OCI-LY7 (cell line): ENCODE measurements around the gene ZDHHC17. TPM values are rescaled to one million over a fixed set of nuclear protein-coding genes. Genes with fewer than 3 reads are reported as not detected.

Source experiments
- Bru-seq: library from RNA; stranded (reverse); fragments of 400-500 nt; gene quantifications from one replicate; lab custom pipeline; 2021; lab: Mats Ljungman, UMichigan
- BruChase-seq, 2 experiments: library from RNA; stranded (reverse); fragments of 400-500 nt; gene quantifications; one replicate each; lab custom pipeline; 2021; lab: Mats Ljungman, UMichigan
- BruUV-seq: library from RNA; stranded (reverse); fragments of 400-500 nt; replicated peaks from 2 replicates; lab custom pipeline; 2021; lab: Mats Ljungman, UMichigan
- CTCF ChIA-PET: fragments of 300-600 bp; sonication (Branson Sonifier 250); formaldehyde crosslinking; loops from one replicate; lab custom pipeline; 2022; ENCODE audit warnings: antibody characterized with exemption; ENCODE audit not compliant: unreplicated experiment; lab: Charles Lee
- POLR2A ChIA-PET: fragments of 300-600 bp; sonication (Branson Sonifier 250); formaldehyde crosslinking; loops from one replicate; lab custom pipeline; 2022; ENCODE audit warnings: antibody characterized with exemption; lab: Charles Lee
- DNase-seq: peaks from one replicate; pipeline ENCODE4 v3.0.0-alpha.2; 2015; ENCODE audit warnings: low spot score
- H2AFZ ChIP-seq: fragments of 200-600 bp; sonication (generic), shearing (Covaris generic); 2 replicates; pipeline ENCODE4 v1.6.1; 2014; ENCODE audit warnings: mild to moderate bottlenecking, antibody characterized with exemption, low read length, moderate library complexity
- H3K27ac ChIP-seq: fragments of 200-600 bp; sonication (generic); 2 replicates; pipeline ENCODE4 v1.5.1; 2014; ENCODE audit warnings: mixed run types, low read depth, mild to moderate bottlenecking, moderate library complexity, low read length, inconsistent platforms; ENCODE audit not compliant: poor library complexity, severe bottlenecking
- H3K36me3 ChIP-seq: fragments of 200-600 bp; sonication (generic); 2 replicates; pipeline ENCODE4 v1.6.1; 2014; ENCODE audit warnings: mild to moderate bottlenecking, antibody characterized with exemption, low read length, moderate library complexity, mixed read lengths; ENCODE audit not compliant: insufficient read depth
- H3K4me1 ChIP-seq: fragments of 200-600 bp; sonication (generic); 2 replicates; pipeline ENCODE4 v1.5.1; 2014; ENCODE audit warnings: mild to moderate bottlenecking, low read length; ENCODE audit not compliant: insufficient read depth, poor library complexity, severe bottlenecking
- H3K4me2 ChIP-seq: fragments of 200-600 bp; sonication (generic); 2 replicates; pipeline ENCODE4 v1.6.1; 2014; ENCODE audit warnings: mild to moderate bottlenecking, low read length
- H3K4me3 ChIP-seq: fragments of 200-600 bp; sonication (generic); 2 replicates; pipeline ENCODE4 v1.5.1; 2014; ENCODE audit warnings: mild to moderate bottlenecking, low read depth, low read length; ENCODE audit not compliant: poor library complexity, severe bottlenecking
- H3K79me2 ChIP-seq: fragments of 200-600 bp; sonication (generic); 2 replicates; pipeline ENCODE4 v1.6.1; 2016; ENCODE audit warnings: low read depth, mild to moderate bottlenecking, low read length, moderate library complexity, mixed read lengths; ENCODE audit not compliant: insufficient read depth
- H3K9me2 ChIP-seq: fragments of 200-600 bp; sonication (generic); 2 replicates; pipeline ENCODE4 v1.6.1; 2016; ENCODE audit warnings: mild to moderate bottlenecking, low read length, mixed read lengths; ENCODE audit not compliant: insufficient read depth
- H3K9me3 ChIP-seq: fragments of 200-600 bp; sonication (generic); 2 replicates; pipeline ENCODE4 v1.6.1; 2014; ENCODE audit warnings: mild to moderate bottlenecking, mixed run types, low read length, mixed read lengths
- H4K20me1 ChIP-seq: fragments of 200-600 bp; sonication (generic); 2 replicates; pipeline ENCODE4 v1.6.1; 2014; ENCODE audit warnings: mild to moderate bottlenecking, antibody characterized with exemption, low read length, moderate library complexity, mixed read lengths; ENCODE audit not compliant: insufficient read depth
- EZH2phosphoT487 ChIP-seq: fragments of 200-600 bp; sonication (generic); IDR thresholded peaks from 2 replicates; pipeline ENCODE4 v1.6.1; 2018; ENCODE audit warnings: low read depth, borderline replicate concordance, mild to moderate bottlenecking, mixed run types, antibody characterized with exemption, low read length, moderate library complexity, mixed read lengths
- intact Hi-C: fragments of 100-400 bp; cut with micrococcal nuclease; formaldehyde crosslinking; loops from one replicate; pipeline ENCODE4 v1.10.0; 2022; ENCODE audit not compliant: unreplicated experiment
- long read RNA-seq: library from polyadenylated mRNA; stranded (forward); transcript quantifications from one replicate; pipeline ENCODE4 v2.0.0, GENCODE V29; 2022
- total RNA-seq, 2 experiments: library from RNA; depleted of rRNA in 1 of 2; stranded (reverse); fragments of >200 nt in 1 of 2; shearing (Covaris generic) in 1 of 2; gene quantifications; 2 replicates each; pipeline ENCODE4 v1.2.3, GENCODE V29; 2014 to 2022
- TF ChIP-seq, protein P1 (sequence below): fragments of 200-600 bp; sonication (generic); conservative IDR thresholded peaks from 2 replicates; pipeline ENCODE4 v1.5.1; 2014; ENCODE audit warnings: mild to moderate bottlenecking, antibody characterized with exemption, low read length, moderate library complexity, mixed read lengths

Gene ZDHHC17, protein sequence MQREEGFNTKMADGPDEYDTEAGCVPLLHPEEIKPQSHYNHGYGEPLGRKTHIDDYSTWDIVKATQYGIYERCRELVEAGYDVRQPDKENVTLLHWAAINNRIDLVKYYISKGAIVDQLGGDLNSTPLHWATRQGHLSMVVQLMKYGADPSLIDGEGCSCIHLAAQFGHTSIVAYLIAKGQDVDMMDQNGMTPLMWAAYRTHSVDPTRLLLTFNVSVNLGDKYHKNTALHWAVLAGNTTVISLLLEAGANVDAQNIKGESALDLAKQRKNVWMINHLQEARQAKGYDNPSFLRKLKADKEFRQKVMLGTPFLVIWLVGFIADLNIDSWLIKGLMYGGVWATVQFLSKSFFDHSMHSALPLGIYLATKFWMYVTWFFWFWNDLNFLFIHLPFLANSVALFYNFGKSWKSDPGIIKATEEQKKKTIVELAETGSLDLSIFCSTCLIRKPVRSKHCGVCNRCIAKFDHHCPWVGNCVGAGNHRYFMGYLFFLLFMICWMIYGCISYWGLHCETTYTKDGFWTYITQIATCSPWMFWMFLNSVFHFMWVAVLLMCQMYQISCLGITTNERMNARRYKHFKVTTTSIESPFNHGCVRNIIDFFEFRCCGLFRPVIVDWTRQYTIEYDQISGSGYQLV
- total RNA-seq (2014; rRNA removed; shearing (Covaris generic)) (24.0 and 27.4 TPM in 2 replicates), total RNA-seq (2022) (32.8 and 34.0 TPM in 2 replicates), Bru-seq, nascent RNA (percentile 83 among the genes with signal in this experiment), BruChase-seq, experiment 1, labeled RNA remaining after a 6-hour chase (percentile 71 among the genes with signal in this experiment), BruChase-seq, experiment 2, labeled RNA remaining after a 2-hour chase (percentile 77 among the genes with signal in this experiment)
- long read RNA-seq, full-length matches to known transcripts = 1 of 11 reads
- long read RNA-seq, partial matches to known transcripts = 3 of 11 reads
- long read RNA-seq, other reads (novel, unspliced or antisense) = 7 of 11 reads

DNA sequence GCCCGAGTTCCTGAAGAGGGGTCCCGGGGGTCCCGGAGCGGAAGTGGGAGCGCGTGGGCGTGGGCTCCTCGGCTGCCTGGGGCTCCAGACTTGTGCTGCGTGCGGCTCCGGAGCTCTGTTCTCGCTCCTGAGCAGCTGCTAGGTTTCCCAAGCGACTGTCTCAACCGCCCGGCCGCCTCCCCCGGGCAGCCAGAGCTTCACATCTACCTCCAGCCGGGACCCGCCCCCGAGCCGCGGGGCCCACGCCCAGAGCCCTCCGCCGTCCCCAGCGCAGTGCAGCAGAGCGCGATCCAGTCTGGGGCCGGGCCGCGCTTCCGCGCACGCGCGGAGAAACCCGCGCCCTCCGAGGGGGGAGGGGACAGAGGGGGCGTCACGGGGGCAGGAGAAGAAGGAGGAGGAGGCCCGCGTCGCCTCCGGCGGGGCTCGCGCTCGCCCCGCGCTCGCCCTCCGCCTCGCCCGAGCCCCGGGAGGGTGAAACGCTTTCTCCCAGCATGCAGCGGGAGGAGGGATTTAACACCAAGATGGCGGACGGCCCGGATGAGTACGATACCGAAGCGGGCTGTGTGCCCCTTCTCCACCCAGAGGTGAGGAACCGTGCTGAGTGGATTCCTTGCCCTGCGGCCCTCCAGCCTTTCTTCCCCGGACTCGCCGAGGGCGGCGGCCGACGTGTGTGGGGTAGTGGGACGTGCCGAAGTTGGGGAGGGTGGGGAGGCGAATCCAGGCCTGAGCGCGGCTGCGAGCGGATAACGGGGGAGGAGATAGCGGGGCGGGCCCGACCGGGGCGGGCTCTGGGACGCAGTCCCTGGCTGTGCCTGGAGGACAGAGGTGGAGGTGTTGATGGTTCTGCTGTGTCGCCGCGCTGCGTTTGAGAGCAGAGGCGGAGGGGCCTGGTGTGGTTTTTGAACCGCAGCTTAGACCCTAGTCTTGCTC is at the start of gene ZDHHC17:
Gene ZDHHC17, plus strand, starts transcription at position 370 of the 930 bp plus-strand sequence. Its CDS starts 122 bp downstream, at position 492.
- no peaks in the 10 kb centered on the region for H3K9me2 ChIP-seq
- peaks cover 44% of the 10 kb centered on the region for H3K79me2 ChIP-seq
- TF ChIP-seq, protein P1, sequence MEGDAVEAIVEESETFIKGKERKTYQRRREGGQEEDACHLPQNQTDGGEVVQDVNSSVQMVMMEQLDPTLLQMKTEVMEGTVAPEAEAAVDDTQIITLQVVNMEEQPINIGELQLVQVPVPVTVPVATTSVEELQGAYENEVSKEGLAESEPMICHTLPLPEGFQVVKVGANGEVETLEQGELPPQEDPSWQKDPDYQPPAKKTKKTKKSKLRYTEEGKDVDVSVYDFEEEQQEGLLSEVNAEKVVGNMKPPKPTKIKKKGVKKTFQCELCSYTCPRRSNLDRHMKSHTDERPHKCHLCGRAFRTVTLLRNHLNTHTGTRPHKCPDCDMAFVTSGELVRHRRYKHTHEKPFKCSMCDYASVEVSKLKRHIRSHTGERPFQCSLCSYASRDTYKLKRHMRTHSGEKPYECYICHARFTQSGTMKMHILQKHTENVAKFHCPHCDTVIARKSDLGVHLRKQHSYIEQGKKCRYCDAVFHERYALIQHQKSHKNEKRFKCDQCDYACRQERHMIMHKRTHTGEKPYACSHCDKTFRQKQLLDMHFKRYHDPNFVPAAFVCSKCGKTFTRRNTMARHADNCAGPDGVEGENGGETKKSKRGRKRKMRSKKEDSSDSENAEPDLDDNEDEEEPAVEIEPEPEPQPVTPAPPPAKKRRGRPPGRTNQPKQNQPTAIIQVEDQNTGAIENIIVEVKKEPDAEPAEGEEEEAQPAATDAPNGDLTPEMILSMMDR = no peak
- TF ChIP-seq EZH2phosphoT487 = no peak
- H3K4me2 ChIP-seq = peak within 1 kb of the TSS; percentile 73
- no TSS peak for BruUV-seq
- POLR2A ChIA-PET = interaction anchor here (0.6 to 2.6 kb wide), 4 partner anchors 13 to 303 kb away, joined by 3 to 18 read pairs (median 6); no protein-coding TSS in a partner anchor
- intact Hi-C loops = loop anchor here (2.0 to 10.0 kb wide), 5 partner anchors 207 to 1249 kb away; partner anchors contain the start of genes BBS10, KRR1, NAP1L1 and OSBPL8
- CTCF ChIA-PET = no interaction called here
- H4K20me1 ChIP-seq = peaks cover 3% of the 10 kb centered on the region; the same call in 1 of the 2 replicates
- no peaks in the 10 kb centered on the region for H3K9me3 ChIP-seq
- DNase-seq = peak; percentile 91
- no peaks in the 10 kb centered on the region for H3K36me3 ChIP-seq
- peaks cover 17% of the 10 kb centered on the region for H3K4me1 ChIP-seq
- H3K27ac ChIP-seq = peak within 1 kb of the TSS; percentile 77
- H2AFZ ChIP-seq = peak within 1 kb of the TSS; percentile 87
- peak within 1 kb of the TSS; percentile 94 for H3K4me3 ChIP-seq

DNA sequence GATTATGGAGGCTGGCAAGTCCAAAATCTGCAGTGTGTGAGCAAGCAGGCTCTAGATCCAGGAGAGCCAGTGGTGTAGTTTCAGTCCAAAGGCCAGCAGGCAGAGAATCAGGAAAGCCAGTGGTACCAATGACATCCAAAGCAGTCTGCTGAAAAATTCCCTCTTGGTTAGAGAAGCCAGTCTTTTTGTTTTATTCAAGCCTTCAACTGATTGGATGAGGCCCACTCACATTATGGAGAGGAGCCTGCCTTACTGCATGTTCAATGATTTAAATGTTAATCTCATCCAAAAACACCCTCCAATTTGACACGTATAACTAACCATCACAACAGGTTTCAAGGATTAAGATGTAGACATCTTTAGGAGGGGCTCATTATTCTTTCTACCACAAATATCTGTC is 49.5 kb upstream of the ZDHHC17 start:
- Histone ChIP-seq H3K4me2 (no peak overlapping the region), H3K4me3 (no peak overlapping the region), H3K79me2 (no peaks in the 10 kb centered on the region), H3K4me1 (no peaks in the 10 kb centered on the region), H2AFZ (no peak overlapping the region), H3K9me3 (no peaks in the 10 kb centered on the region), H4K20me1 (no peaks in the 10 kb centered on the region), H3K27ac (no peak overlapping the region), H3K36me3 (no peaks in the 10 kb centered on the region), H3K9me2 (no peaks in the 10 kb centered on the region)
- TF ChIP-seq, protein P1 = no peak
- TF ChIP-seq EZH2phosphoT487 = no peak
- DNase-seq = no peak
- intact Hi-C loops = no loop called here
- ChIA-PET POLR2A (no interaction called here), CTCF (no interaction called here)
- BruUV-seq = no TSS peak
